H1 (cell line): ENCODE measurements around the gene APOL3. TPM values are rescaled to one million over a fixed set of nuclear protein-coding genes. Genes with fewer than 3 reads are reported as not detected.

Experiments
- CHD2 ChIP-seq: IDR thresholded peaks from 2 replicates; pipeline ENCODE4 v1.6.1; 2012; ENCODE audit warnings: low read length, improper control_type of control experiment
- CHD7 ChIP-seq: fragments of 300-600 bp; sonication (generic); IDR thresholded peaks from 2 replicates; pipeline ENCODE4 v1.7.1; 2012; ENCODE audit warnings: low read length, moderate library complexity, mild to moderate bottlenecking, inconsistent platforms; ENCODE audit not compliant: insufficient replicate concordance
- JUND ChIP-seq: IDR thresholded peaks from 2 replicates; pipeline ENCODE4 v1.6.1; 2011; ENCODE audit warnings: mild to moderate bottlenecking, improper control_type of control experiment, low read length
- POLR2AphosphoS5 ChIP-seq: IDR thresholded peaks from 2 replicates; pipeline ENCODE4 v1.6.1; 2011; ENCODE audit warnings: low read depth, low read length
- POU5F1 ChIP-seq: IDR thresholded peaks from 2 replicates; pipeline ENCODE4 v1.6.1; 2011; ENCODE audit warnings: low read depth, mild to moderate bottlenecking, low read length, moderate library complexity
- YY1 ChIP-seq: IDR thresholded peaks from 2 replicates; pipeline ENCODE4 v1.6.1; 2011; ENCODE audit warnings: low read depth, mild to moderate bottlenecking, low read length
- polyA plus RNA-seq, 7 experiments: library from polyadenylated mRNA; depleted of rRNA in 3 of 7; stranded (reverse) in 5 of 7; unstranded in 2 of 7; fragments of >200 nt in 5 of 7; fragments of 200-250 nt in 2 of 7; gene quantifications; 1 replicate in 5 of 7; 2 replicates in 1 of 7; 4 replicates in 1 of 7; pipeline versions ENCODE4 v1.2.1 to v1.2.3, GENCODE V29; 2011 to 2013; ENCODE audit warnings: missing spikeins in 2 of 7, mixed read lengths in 2 of 7
- total RNA-seq: library from RNA; stranded (reverse); fragmentation: NEBNext Ultra II Directional; extraction: Animal tissue kit (Norgen Biotek cat#: 25700); gene quantifications from 2 replicates; pipeline ENCODE4 v1.2.1, GENCODE V29; 2021
- TF ChIP-seq, protein P1 (sequence below), 3 experiments: IDR thresholded peaks; 1 replicate in 2 of 3; 2 replicates in 1 of 3; pipeline versions ENCODE4 v1.5.1 to v1.6.1; 2011; ENCODE audit warnings: low read length in 3 of 3, mild to moderate bottlenecking in 3 of 3, inconsistent platforms in 2 of 3, low read depth in 1 of 3, moderate library complexity in 1 of 3; ENCODE audit not compliant: insufficient read depth in 1 of 3; ENCODE audit errors: control extremely low read depth in 1 of 3

Gene APOL3
- total and polyA plus RNA-seq, 2 of the 8 experiments (the other 6 are each of a cell fraction or from before 2014, with no cell fraction given): 0.12 TPM; not detected in 1

GRCh38 chr22:36124666-36125065 is 35.9 kb downstream of the APOL3 start (continued):
- TF ChIP-seq CHD7 (no peak), CHD2 (no peak), POU5F1 (no peak), JUND (no peak), POLR2AphosphoS5 (no peak), YY1 (no peak)
- TF ChIP-seq, protein P1, sequence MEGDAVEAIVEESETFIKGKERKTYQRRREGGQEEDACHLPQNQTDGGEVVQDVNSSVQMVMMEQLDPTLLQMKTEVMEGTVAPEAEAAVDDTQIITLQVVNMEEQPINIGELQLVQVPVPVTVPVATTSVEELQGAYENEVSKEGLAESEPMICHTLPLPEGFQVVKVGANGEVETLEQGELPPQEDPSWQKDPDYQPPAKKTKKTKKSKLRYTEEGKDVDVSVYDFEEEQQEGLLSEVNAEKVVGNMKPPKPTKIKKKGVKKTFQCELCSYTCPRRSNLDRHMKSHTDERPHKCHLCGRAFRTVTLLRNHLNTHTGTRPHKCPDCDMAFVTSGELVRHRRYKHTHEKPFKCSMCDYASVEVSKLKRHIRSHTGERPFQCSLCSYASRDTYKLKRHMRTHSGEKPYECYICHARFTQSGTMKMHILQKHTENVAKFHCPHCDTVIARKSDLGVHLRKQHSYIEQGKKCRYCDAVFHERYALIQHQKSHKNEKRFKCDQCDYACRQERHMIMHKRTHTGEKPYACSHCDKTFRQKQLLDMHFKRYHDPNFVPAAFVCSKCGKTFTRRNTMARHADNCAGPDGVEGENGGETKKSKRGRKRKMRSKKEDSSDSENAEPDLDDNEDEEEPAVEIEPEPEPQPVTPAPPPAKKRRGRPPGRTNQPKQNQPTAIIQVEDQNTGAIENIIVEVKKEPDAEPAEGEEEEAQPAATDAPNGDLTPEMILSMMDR (IDR thresholded peaks at IDR 0.05; ENCODE audit: control extremely low read depth in 1 of 3, insufficient read depth in 1 of 3, low read depth in 1 of 3, low read length in 3 of 3): no peak
- TF ChIP-seq, all 59 proteins: peak for 0
